ENCODE data around the gene BBLN. TPM values are rescaled to one million over a fixed set of nuclear protein-coding genes. Genes with fewer than 3 reads are reported as not detected.

The BBLN gene
- total RNA-seq, 1 donor from 2014 or later = 82.8 TPM

DNA sequence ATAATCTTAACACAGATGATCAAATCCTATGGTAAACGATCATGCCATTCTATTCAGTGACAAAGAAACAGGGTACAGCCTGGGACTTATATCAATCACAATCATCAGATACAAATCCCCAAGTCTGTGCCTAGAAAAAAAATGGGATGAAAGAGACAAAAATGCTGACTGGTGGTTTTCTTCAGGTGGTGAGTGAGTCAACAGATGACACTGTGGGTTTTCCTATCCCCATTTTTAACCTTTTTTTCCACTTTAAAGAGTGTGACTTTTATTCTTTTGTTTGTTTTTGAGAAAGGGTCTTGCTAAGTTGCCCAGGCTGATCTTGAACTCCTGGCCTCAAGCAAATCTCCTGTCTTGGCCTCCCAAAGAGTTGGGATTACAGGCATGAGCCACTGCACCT is 28.1 kb downstream of the BBLN start:
- intact Hi-C loops (cut with micrococcal nuclease) = no loop called here

DNA sequence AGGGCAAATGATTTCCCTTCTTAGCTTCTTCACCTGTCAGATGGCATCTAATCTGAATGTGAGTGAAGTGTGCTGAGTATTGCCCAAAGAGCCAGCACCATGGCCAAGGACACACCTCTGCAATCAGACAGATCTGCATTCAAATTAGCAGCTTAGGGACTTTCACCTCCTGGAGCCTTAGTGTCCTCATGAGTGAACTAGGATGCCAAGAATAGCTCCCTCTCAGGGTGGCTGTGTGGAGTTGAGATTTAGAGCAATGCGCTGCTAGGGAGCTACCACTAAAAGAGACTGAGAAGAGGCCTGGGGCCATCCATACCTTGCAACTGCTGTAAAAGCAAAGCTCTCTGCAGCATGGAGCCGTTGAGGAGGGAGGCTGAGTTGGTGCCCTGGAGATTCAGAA is 29.9 kb downstream of the BBLN start:
- intact Hi-C loops (cut with micrococcal nuclease) = loop anchor here (2.0 kb wide), 2 partner anchors 61 to 151 kb away; partner anchors contain the start of gene SLC27A4

DNA sequence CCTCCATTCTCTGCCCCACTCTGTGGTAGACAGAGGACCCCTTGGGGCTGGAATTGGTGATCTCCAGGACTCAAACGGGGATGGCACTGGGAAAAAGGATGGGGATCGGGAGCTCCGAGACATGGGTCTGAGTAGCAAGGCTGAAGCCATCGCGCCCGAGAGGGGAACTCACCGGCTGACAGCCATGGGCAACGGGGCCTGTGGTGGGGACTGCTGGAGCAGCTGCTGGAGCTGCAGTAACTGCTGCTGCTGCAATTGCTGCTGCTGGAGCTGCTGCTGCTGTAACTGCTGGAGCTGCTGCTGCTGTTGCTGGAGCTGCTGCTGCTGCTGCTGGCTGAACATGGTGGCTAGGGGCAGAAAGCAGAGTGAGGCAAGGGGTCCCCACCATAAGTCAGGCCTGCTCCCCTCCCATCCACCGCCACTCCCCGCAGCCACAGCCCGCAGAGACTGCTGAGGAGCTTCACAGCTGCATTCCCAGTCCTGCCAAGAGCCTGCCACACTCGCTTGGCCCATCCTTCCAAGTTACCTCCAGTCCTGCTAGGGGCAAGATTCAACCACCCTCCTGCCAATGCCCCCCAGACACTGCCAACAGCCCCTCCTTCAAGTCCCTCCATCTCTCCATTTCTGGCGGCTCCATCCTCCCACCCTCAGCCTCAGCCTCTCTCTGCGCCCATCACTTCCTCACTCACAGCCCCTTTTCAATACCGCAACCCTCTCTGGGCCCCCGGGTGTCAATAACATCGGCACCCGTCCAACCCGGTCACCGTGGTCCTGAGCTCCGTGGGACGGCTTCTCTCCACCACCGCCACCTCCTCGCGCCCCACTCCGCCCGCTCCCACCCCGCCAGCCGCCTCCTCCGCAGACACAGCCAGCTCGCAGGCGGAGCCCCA is 30.7 kb downstream of the BBLN start:
- intact Hi-C loops (cut with micrococcal nuclease) = loop anchor here (2.0 kb wide), 2 partner anchors 62 to 150 kb away; partner anchors contain the start of gene SLC27A4

DNA sequence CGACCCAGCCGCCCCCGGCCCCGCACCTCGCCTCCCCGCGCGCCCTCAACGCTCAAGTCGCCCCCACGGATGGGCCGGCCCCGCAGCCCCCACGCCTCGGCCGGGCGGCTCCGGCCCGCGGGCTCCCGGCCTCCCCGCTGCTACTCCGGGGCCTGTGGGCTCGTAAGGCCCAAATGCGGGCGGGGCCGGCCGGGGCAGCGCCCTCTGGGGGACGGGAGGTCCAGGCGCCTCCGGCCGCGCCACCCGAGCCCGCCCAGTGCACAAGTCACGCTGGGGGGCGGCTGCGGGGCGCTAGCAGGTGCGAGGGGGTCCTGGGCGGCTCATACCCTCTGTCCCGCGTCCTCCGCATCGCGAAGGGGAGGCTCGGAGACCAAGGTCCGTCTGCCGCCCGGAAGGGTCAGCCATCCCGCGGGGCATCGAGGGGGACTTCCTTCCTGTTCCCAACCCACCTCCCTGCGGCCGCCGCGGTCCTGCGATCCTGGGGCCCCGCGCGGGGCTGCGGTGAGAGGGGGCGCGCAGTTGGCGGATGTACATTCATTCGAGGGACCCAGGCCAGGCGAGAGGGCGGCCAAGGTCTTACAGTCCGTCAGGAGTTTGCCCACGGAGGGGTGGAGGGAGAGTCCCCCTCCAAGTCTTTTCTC is 31.5 kb downstream of the BBLN start, which contains the start of gene CIZ1:
CIZ1 (minus strand) TSS at position 167 of the 641 bp plus-strand sequence. CDS start 715 bp downstream, outside the sequence.
- intact Hi-C loops (cut with micrococcal nuclease) = loop anchor here (2.0 kb wide), 2 partner anchors 63 to 149 kb away; partner anchors contain the start of gene SLC27A4

DNA sequence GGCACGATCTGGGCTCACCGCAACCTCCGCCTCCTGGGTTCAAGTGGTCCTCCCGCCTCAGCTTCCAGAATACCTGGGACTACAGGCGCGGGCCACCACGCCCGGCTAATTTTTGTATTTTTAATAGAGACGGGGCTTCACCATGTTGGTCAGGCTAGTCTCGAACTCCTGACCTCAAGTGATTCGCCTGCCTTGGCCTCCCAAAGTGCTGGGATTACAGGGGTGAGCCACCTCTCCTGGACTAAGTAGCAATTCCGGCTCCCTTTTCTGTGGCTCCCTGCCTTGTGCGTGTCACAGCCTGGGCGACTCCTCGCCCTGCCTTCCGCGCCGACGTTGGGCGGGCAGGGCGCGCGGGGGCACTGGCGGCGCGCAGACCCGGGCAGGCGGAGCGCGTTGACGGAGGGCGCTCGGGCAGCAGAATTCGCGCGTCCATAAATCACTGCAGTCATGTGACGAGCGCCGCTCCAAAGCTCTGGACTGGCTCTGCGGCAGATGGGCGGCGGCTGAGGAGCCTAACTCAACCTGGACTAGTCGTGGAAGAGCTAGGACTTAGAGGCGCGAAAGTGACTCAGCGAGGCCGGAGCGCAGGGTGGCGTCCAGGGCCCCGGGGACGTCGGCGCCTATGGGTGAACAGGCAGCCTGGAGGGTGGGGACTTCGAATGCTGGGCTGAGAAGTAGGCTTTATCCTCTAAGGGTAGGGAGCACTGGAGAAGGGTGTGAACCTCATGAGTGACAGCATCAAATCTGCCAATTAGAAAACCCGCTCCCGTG is 32.7 kb downstream of the BBLN start:
- intact Hi-C loops (cut with micrococcal nuclease) = no loop called here

DNA sequence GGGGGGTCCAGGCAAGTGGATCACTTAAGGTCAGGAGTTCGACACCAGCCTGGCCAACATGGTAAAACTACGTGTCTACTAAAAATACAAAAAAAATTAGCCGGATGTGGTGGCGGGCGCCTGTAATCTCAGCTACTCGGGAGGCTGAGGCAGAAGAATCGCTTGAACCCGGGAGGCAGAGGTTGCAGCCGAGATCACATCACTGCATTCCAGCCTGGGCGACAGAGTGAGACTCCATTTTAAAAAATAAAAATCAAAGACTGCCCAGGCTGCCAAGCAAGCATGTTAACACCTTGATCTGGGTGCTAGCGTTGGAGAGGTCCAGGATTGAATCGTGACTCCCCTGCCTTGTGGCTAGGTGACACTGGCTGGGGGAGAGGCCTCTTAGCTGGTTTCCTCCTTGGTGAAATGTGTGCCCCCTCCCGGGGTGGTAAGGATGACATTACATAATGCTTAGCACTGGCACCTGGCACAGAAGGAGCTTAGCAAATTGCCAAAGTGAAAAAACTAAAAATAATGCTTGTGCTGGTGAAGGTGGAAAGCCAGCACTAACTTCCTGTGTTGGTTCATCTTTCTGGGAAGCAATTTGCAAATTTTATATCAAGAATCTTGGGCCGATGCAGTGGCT is 33.5 kb downstream of the BBLN start:
- intact Hi-C loops (cut with micrococcal nuclease) = no loop called here

DNA sequence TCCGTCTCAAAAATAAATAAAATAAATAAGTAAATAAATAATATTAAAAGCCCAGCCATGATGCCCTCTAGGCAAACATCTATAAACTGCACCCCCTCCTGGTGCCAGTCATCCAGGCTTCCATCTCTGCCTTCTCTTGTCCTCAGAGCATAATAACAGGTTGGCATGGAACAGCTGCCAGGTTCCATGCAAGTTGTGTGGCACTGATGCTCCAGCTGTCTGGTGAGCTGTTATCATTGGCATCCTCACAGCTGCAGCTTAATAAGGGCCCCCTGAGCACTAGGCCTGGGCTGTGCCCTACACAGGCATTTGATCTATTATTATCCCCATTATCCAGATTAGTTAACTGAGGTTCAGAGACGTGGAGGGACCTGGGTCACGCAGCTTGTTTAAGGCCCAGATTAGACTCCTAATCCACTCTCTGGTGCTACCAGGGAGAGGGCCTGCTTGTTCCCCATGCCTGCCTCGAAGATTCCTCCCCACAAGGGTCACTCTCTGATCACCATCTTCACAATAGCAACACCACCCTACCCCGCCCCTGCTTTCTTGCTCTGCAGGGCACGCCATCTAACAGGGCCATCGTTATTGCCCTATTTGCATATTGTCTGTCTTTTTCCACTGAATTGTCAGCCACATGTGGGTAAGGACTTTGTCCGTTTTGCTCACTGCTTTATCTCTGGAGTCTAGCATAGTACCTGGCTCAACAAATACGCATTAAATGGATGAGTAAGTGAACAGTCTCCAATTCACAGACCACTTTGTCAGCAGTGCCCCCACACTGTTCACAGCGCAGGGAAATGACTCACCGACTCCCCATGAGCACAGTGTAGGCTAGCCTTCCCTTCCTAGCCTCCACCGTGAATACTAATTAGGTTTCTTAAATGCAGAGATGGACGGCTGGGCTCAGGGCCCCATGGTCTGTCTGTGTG is 41.6 kb downstream of the BBLN start:
- intact Hi-C loops (cut with micrococcal nuclease) = loop anchor here (5.0 kb wide), 1 partner anchor 76 kb away; the partner anchor contains the start of genes GOLGA2 and SWI5

DNA sequence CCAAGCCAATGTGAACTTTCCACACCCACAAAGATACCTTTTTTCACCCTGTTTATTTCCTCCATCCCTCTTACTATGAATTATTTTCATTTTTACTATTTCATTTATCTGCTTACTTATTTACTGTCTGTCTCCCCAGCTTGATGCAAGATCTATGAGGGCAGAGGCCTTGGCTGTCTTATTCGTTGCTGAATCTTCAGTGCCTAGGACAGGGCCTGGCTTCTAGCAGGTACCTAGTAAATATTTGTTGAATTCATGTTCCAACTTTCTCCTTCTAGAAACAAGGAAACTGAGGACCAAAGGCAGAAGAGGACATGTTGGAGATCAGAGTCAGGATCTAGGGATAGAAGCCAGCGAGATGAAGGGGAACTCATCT is 42.6 kb downstream of the BBLN start:
- intact Hi-C loops (cut with micrococcal nuclease) = loop anchor here (1.0 to 5.0 kb wide), 2 partner anchors 16 to 75 kb away; partner anchors contain the start of genes GOLGA2 and SWI5

DNA sequence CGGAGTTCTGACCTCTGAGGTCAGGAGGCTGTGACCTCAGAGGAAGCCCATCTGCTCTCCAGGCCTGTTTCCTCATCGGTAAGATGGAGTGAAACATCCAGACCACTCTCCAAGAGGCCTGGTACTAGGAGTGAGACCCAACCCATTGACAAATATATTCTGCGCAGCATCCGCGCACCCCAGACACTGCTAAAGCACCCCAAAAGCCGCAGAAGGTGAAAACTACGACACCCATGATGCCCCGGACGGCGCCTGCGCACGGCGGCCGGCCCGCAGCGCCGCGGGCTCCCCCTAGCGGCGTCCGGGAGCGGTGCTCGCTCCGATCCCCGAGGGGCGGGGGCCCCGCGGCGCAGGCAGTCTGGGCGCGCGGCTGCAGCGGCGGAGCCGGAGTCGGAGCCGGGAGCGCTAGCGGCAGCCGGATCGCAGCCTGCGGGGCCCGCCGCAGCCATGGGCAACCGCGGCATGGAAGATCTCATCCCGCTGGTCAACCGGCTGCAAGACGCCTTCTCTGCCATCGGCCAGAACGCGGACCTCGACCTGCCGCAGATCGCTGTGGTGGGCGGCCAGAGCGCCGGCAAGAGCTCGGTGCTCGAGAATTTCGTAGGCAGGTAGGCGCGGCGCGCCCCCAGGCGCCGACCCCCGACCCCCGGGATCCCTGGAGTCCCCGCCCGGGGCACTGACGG is 43.1 kb downstream of the BBLN start, which contains the start of gene DNM1:
DNM1 (plus strand) TSS at position 356 of the 683 bp plus-strand sequence; CDS start at position 448, 92 bp downstream.
- intact Hi-C loops (cut with micrococcal nuclease) = loop anchor here (1.0 to 5.0 kb wide), 2 partner anchors 15 to 74 kb away; partner anchors contain the start of genes GOLGA2 and SWI5

DNA sequence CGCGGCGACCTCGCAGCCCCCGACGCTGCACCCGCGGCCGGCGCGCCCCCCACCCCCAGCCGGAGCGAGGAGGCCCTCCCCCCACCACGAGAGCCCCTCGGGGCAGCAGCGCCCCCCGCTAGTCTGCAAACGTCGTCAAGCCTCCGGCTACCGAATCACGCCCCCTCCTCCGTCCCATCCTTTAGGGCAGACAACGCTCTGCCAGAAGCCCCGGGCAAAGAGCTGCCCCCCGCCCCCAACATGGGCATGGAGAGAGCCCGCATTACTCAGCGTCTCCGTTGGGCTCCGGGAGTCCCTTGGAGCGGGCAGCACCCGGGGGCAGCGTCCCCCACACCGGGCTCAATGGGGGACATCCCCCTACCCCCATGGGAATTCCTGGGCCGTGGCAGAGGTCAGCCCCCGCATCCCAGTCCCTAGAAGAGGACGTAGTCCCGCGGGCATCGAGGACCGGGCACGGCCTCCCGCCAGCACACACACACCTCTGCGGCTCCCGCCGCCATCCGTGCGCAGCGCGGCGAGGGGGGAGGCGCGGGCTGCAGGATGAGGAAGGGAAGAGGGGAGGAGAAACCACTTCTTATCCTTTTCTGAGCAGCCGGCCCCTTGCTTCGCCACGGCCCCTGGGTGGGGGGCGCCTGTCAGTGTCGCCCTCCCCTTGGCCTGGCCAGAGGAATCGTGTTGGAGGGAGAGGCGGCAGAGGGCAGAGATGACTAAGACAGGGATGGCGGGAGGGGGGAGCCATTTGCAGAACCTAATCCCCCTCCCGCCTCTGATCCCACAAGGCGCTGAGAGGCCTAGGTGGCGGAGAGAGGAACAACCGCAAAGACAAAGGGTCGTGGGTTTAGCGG is 43.9 kb downstream of the BBLN start:
- intact Hi-C loops (cut with micrococcal nuclease) = loop anchor here (1.0 to 5.0 kb wide), 2 partner anchors 14 to 73 kb away; partner anchors contain the start of genes GOLGA2 and SWI5

DNA sequence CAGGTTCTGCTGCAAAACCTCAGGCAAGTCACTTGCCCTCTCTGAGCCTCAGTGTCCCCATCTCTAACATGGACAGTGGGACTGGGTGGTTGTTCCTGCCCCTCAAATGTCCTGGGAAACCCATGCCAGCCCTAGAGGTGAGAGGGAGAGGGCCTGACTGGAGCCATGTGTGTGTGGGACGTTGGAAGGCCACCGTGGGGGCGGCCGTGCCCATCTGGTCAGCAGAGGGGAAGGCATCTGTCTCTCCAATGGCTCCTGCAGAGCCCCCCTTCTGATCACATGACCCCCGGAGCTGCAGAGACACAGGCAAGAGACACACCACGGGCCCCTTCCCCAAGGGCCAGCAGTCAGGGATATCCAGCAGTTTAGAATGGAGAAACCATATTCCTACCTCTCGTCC is 44.8 kb downstream of the BBLN start:
- intact Hi-C loops (cut with micrococcal nuclease) = loop anchor here (5.0 kb wide), 1 partner anchor 72 kb away; the partner anchor contains the start of genes GOLGA2 and SWI5

DNA sequence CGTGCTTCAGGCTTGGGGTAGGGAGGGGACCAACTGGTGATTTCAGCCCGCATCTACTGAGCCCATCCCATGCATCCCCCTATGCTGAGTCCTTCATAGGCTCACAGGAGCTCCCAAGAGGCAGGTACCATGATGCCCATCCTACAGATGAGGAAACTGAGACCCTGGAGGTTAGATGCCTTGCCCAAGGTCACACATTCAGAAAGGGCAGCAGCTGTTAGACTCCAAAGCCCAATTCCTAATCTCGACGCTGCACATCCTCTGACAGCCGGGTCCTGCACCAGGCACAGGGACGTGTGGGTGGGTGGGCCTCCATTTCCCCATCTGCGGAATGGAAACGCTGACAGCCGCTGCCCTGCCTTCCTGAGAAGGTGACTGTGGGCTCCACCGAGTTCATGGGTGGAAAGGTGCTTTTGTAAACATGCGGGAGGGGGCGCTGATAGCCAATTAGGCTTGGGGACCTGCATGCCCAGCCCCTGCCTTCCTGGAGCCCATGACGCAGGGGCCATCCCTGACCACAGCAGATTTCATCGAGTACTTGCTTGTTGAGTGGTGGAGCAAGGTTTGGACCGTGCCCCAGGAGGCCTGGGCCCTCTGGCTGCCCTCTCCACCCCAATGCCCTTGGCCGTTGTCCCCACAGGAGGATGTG is 45.4 kb downstream of the BBLN start:
- intact Hi-C loops (cut with micrococcal nuclease) = no loop called here

DNA sequence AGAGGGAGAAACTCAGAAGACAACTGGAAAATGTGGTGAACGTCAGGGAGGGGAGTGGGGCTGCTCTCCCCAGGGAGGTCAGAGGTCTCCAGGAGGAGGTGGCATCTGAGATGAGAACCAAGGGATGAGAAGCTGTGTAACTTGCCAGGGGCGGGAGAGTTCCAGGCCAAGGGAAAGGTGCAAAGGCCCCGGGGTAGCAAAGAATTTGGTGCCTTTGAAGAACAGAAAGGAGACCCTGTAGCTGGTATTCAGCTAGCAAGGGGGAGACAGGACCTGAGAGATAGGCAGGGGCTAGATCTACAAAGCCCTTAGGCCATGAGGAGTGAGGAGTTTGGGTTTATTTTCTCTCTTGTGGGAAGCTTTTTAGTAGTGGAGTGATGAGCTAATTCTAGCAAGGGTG is 46.4 kb downstream of the BBLN start:
- intact Hi-C loops (cut with micrococcal nuclease) = no loop called here

DNA sequence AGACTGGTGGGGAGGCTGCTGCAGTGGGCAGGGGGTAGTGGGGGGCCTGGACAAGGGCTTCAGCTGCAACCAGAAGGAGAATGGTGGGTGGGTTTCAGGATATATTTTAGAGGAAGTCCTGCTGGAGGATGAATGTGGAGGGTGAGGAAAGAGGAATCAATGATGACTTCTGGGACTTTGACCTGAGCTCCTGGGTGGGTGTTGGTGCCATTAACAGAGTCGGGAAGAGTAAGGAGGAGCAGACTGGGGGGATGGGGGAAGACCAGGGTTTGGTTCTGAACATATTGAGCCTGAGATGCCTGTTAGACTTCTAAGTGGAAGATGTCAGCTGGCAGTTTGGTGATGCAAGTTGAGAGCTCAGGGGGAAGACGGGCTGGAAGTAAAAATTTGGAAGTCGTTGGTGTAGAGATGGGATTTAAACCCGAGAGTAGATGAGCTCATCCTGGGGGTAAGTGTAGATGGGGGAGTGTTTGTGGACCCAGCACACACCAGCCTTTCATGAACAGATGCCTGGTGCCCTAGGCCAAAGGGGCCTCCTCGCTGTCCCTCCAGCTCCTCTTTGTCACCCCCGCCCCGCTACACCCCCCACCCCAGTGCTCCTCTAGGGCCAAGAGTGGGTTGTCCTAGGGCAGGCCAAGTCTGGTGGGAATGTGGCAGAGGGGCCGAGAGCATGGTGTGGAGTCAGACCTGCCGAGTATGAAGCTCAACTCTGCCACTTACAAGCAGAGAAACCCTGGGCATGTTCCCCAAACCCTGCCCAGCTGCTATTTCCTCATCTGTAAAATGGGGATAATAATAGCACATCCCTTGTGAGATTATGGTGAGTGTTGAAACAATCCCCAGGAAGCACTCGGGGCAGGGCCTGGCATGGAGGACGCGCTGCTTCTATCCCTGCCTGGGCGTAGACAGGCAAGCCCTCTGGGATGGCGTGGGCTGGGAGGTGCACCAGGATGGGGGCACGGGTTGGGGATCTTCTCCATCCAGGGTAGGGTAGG is 47.1 kb downstream of the BBLN start:
- intact Hi-C loops (cut with micrococcal nuclease) = no loop called here

DNA sequence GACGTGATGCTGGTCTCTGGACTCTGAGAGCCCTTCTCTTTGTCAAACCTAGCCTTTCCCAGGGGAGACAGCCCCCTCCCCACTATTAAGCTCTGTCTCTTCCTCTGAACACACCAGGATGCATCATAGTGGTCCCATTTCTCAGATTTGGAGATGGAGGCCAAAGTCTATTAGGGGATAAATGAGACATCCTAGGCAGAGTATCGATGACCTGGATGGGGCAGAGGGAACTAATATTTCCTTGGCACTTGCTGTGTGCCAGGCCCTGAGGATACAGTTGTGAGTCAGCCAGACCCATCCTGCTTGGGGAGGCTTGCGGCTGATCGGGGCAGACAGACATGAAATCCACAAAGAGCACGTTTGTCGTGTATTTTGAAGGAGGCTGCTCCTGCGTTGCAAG is 48.3 kb downstream of the BBLN start:
- intact Hi-C loops (cut with micrococcal nuclease) = no loop called here
